ENCODE results near the gene NUP88. TPM values are rescaled to one million over a fixed set of nuclear protein-coding genes. Genes with fewer than 3 reads are reported as not detected.
"Not testable (repeated sequence)": the region's sequence is repeated elsewhere in the genome, so short reads cannot be mapped to it uniquely, and the experiment has no call there.

The NUP88 gene
- total RNA-seq, 1 experiment from 2014 or later: 103 TPM

DNA sequence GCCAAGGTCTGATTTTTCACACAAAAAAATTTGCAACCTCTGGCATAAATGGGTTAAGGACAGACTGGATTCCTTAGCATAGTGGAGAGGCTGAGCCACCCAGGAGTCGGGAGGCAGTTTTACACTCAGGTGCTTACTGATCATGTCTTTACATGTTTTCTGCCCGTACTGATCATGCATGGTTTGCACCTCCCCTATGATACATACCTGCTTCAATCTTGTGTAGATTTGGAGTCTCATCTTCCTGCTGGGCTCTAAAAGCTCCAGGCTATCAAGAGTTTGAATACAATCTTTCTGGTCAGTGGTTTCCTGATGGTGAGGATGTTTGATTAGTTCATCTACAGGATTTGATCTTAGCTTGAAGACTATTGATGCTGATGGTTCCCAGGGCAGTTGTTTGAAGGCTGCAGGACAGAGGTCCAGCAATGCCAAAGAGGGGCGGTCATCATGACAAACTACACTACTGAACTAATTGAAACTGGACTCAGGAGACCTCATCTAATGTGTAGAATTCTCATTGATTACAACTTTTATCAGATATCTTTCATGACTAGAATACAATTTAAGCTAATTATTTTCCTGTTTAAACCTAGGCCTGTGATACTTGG lies 12.6 kb upstream of the NUP88 start:
- no peak overlapping the region for H3K4me2 ChIP-seq (ENCODE audit: low read length)
- no TSS peak for BruUV-seq (replicated peaks)
- H3K36me3 ChIP-seq (ENCODE audit: low read depth, low read length): peaks cover 40% of the 10 kb centered on the region
- H3K27me3 ChIP-seq (ENCODE audit: low read length): no peaks in the 10 kb centered on the region
- no peak overlapping the region for H3K27ac ChIP-seq (ENCODE audit: low read length)
- peaks cover 4% of the 10 kb centered on the region for H3F3A ChIP-seq (ENCODE audit: low read length, unreplicated experiment)
- no peak for ATAC-seq
- H3K79me2 ChIP-seq (ENCODE audit: low read length): peaks cover 23% of the 10 kb centered on the region
- DNase-seq: no peak
- no peak overlapping the region for H2AFZ ChIP-seq (ENCODE audit: low read length)
- no peaks in the 10 kb centered on the region for H3K9me3 ChIP-seq (ENCODE audit: low read length)
- POLR2A ChIA-PET (ENCODE audit: unreplicated experiment): no interaction called here
- no peak overlapping the region for H3K9ac ChIP-seq (ENCODE audit: low read length)
- TF ChIP-seq, protein P1, sequence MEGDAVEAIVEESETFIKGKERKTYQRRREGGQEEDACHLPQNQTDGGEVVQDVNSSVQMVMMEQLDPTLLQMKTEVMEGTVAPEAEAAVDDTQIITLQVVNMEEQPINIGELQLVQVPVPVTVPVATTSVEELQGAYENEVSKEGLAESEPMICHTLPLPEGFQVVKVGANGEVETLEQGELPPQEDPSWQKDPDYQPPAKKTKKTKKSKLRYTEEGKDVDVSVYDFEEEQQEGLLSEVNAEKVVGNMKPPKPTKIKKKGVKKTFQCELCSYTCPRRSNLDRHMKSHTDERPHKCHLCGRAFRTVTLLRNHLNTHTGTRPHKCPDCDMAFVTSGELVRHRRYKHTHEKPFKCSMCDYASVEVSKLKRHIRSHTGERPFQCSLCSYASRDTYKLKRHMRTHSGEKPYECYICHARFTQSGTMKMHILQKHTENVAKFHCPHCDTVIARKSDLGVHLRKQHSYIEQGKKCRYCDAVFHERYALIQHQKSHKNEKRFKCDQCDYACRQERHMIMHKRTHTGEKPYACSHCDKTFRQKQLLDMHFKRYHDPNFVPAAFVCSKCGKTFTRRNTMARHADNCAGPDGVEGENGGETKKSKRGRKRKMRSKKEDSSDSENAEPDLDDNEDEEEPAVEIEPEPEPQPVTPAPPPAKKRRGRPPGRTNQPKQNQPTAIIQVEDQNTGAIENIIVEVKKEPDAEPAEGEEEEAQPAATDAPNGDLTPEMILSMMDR (conservative IDR thresholded peaks at IDR 0.05; ENCODE audit: low read depth, low read length): no peak
- TF ChIP-seq EZH2phosphoT487 (IDR thresholded peaks at IDR 0.05; ENCODE audit: borderline replicate concordance, low read length) (no peak), EZH2 (IDR thresholded peaks at IDR 0.05; ENCODE audit: low read length, unreplicated experiment) (no peak)
- intact Hi-C loops (cut with micrococcal nuclease): no loop called here
- H3K4me3 ChIP-seq (ENCODE audit: low read length): no peak overlapping the region
- peaks cover 9% of the 10 kb centered on the region for H3K4me1 ChIP-seq (ENCODE audit: insufficient read depth, low read length)
- H4K20me1 ChIP-seq (ENCODE audit: low read length): peaks cover 5% of the 10 kb centered on the region; the same call in 1 of the 2 replicates
- H3K9me2 ChIP-seq (replicated peaks; ENCODE audit: low read length): no peaks in the 10 kb centered on the region
- CTCF ChIA-PET: no interaction called here

DNA sequence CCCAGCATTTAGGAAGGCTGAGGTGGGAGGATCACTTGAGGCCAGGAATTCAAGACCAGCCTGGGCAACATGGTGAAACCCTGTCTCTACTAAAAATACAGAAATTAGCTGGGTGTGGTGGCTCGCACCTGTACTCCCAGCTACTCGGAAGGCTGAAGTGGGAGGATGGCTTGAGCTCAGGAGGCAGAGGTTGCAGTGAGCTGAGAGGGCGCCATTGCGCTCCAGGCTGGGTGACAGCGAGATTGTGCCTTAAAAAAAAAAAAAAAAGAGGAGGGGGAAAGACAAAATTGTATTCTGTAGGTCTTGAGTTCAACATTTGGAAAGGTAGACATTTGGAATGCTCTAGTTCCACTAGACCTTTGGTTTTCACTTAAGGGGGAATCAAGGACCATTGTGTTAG lies 11.8 kb upstream of the NUP88 start:
- ChIA-PET CTCF (interaction anchor here (0.7 kb wide), 1 partner anchor 1087 kb away, joined by 14 read pairs; no protein-coding TSS in a partner anchor), POLR2A (ENCODE audit: unreplicated experiment) (interaction anchor here (0.7 kb wide), 1 partner anchor 1721 kb away, joined by 23 read pairs; no protein-coding TSS in a partner anchor)
- H4K20me1 ChIP-seq (ENCODE audit: low read length); H3K9me3 ChIP-seq (ENCODE audit: low read length); ATAC-seq; H3K27me3 ChIP-seq (ENCODE audit: low read length); H3K9ac ChIP-seq (ENCODE audit: low read length); H3F3A ChIP-seq (ENCODE audit: low read length, unreplicated experiment); H2AFZ ChIP-seq (ENCODE audit: low read length); H3K4me2 ChIP-seq (ENCODE audit: low read length); intact Hi-C loops (cut with micrococcal nuclease); H3K4me1 ChIP-seq (ENCODE audit: insufficient read depth, low read length); DNase-seq; BruUV-seq (replicated peaks); H3K4me3 ChIP-seq (ENCODE audit: low read length); H3K9me2 ChIP-seq (replicated peaks; ENCODE audit: low read length); H3K27ac ChIP-seq (ENCODE audit: low read length): not testable (repeated sequence)
- Histone ChIP-seq H3K79me2 (ENCODE audit: low read length) (peaks cover 15% of the 10 kb centered on the region), H3K36me3 (ENCODE audit: low read depth, low read length) (peaks cover 37% of the 10 kb centered on the region)

GRCh38 chr17:5430413-5430999 lies 11.0 kb upstream of the NUP88 start:
- POLR2A ChIA-PET (ENCODE audit: unreplicated experiment): interaction anchor here (0.7 kb wide), 1 partner anchor 1722 kb away, joined by 23 read pairs; no protein-coding TSS in a partner anchor
- H3K79me2 ChIP-seq (ENCODE audit: low read length): peaks cover 9% of the 10 kb centered on the region
- no peaks in the 10 kb centered on the region for H3K4me1 ChIP-seq (ENCODE audit: insufficient read depth, low read length)
- no peak overlapping the region for H3K27ac ChIP-seq (ENCODE audit: low read length)
- no peak for ATAC-seq
- H3K4me3 ChIP-seq (ENCODE audit: low read length): no peak overlapping the region
- H3K27me3 ChIP-seq (ENCODE audit: low read length): no peaks in the 10 kb centered on the region
- no peak overlapping the region for H3K9ac ChIP-seq (ENCODE audit: low read length)
- CTCF ChIA-PET: interaction anchor here (0.7 kb wide), 1 partner anchor 1087 kb away, joined by 14 read pairs; no protein-coding TSS in a partner anchor
- H4K20me1 ChIP-seq (ENCODE audit: low read length): peaks cover 5% of the 10 kb centered on the region; the same call in 1 of the 2 replicates
- no peak for DNase-seq
- peaks cover 44% of the 10 kb centered on the region for H3K36me3 ChIP-seq (ENCODE audit: low read depth, low read length)
- no peaks in the 10 kb centered on the region for H3K9me3 ChIP-seq (ENCODE audit: low read length)
- no peak overlapping the region for H2AFZ ChIP-seq (ENCODE audit: low read length)
- intact Hi-C loops (cut with micrococcal nuclease): no loop called here
- H3K4me2 ChIP-seq (ENCODE audit: low read length): no peak overlapping the region
- BruUV-seq (replicated peaks): no TSS peak
- no peak for TF ChIP-seq EZH2 (IDR thresholded peaks at IDR 0.05; ENCODE audit: low read length, unreplicated experiment)
- TF ChIP-seq EZH2phosphoT487 (IDR thresholded peaks at IDR 0.05; ENCODE audit: borderline replicate concordance, low read length): no peak
- TF ChIP-seq, protein P1 (conservative IDR thresholded peaks at IDR 0.05; ENCODE audit: low read depth, low read length): no peak
- H3F3A ChIP-seq (ENCODE audit: low read length, unreplicated experiment): peaks cover 4% of the 10 kb centered on the region
- no peaks in the 10 kb centered on the region for H3K9me2 ChIP-seq (replicated peaks; ENCODE audit: low read length)
